ENCODE data around the gene ZSWIM7. TPM values are rescaled to one million over a fixed set of nuclear protein-coding genes. Genes with fewer than 3 reads are reported as not detected.

Gene ZSWIM7, protein sequence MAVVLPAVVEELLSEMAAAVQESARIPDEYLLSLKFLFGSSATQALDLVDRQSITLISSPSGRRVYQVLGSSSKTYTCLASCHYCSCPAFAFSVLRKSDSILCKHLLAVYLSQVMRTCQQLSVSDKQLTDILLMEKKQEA
- total RNA-seq, result 19.3 and 22.2 TPM in 2 replicates

DNA sequence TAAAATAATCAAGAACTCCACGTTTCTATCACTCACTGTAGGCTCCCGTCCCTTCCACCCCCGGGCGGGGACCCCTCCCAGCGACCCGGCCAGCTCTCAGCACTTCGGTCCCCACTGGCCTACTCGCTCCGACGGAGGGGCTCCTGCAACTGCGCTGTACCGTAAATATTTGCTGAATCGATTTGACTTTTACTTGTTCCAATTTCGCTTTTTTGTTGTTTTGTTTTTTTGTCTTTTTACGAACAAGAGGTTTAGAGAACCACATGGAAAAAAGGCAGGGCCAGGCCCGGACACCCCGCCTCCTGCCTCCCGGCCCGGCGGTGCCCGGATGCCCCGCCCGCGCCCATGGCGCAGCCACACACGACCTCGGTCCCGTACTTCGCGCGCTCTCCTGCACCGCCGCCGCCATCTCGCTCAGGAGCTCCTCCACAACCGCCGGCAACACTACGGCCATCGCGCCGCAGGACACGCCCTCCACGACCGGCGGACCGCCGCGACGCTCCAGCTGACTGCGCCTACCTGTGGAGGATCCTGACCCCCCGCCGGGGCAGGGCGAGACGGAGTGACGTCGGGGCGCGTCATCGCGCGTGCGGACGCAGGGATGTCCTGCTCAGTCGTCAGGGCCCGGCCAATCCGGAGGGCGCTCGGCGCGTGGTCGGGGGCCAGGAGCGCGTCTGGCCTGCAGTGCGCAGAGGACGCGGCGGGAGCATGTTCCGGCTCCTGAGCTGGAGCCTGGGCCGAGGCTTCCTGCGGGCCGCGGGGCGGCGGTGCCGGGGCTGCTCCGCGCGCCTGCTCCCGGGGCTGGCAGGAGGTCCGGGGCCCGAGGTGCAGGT is at the start of gene ZSWIM7, which contains the start of gene TTC19:
Gene ZSWIM7, minus strand, starts transcription at position 564 of the 833 bp plus-strand sequence. Its CDS starts 110 bp downstream, at position 454.
Gene TTC19, plus strand, starts transcription at position 684 of the 833 bp plus-strand sequence. Its CDS starts 25 bp downstream, at position 709.

DNA sequence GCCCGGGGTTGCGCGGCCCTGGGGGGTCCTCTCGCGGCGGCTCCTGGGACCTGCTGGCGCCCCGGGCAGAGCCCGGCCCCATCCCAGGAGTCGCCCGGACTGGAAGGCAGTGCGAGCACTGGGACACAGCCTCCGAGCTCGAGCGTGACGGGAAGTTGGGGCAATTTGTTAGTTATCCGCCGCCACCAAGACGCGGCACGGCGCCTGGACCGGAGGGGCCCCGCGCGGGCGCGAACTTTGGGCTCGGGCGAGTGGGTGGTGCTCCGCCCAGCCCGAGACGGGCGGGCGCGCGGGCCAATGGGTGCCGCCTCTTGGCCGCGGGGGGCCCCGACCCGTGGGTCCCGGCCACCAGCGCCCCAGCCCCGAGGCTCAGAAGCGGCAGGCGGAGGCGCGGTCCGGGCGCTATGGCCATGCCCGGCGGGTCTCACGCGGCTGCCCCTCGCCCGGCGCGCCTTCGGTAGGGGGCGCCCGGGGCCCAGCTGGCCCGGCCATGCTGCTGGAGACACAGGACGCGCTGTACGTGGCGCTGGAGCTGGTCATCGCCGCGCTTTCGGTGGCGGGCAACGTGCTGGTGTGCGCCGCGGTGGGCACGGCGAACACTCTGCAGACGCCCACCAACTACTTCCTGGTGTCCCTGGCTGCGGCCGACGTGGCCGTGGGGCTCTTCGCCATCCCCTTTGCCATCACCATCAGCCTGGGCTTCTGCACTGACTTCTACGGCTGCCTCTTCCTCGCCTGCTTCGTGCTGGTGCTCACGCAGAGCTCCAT is 54.6 kb downstream of the ZSWIM7 start, which contains the start of gene ADORA2B:
Gene ADORA2B, plus strand, starts transcription at position 372 of the 768 bp plus-strand sequence. Its CDS starts 119 bp downstream, at position 491.

Other genes starting within 250 kb of the ZSWIM7 start
- gene ADORA2B, start 54.6 kb downstream of the ZSWIM7 start, total RNA-seq, result 64.0 and 65.2 TPM in 2 replicates
- 17.9 and 36.9 TPM in 2 replicates for gene TTC19, start 120 bp upstream of the ZSWIM7 start, total RNA-seq
- gene NCOR1, start 215.8 kb upstream of the ZSWIM7 start, total RNA-seq, result 22.8 and 61.5 TPM in 2 replicates
- gene PIGL, start 217.5 kb upstream of the ZSWIM7 start, total RNA-seq, result 11.0 and 18.7 TPM in 2 replicates

All from myometrial cell (primary cell).